GM12892 (cell line): ENCODE measurements around the gene ASPM.

Source experiments
- POLR2AphosphoS5 ChIP-seq: IDR thresholded peaks from 2 replicates; pipeline ENCODE4 v1.6.1; 2011; ENCODE audit warnings: low read depth, low read length, control low read depth
- TAF1 ChIP-seq: IDR thresholded peaks from 2 replicates; pipeline ENCODE4 v1.6.1; 2011; ENCODE audit warnings: low read depth, mild to moderate bottlenecking, control low read depth, low read length, borderline replicate concordance

DNA sequence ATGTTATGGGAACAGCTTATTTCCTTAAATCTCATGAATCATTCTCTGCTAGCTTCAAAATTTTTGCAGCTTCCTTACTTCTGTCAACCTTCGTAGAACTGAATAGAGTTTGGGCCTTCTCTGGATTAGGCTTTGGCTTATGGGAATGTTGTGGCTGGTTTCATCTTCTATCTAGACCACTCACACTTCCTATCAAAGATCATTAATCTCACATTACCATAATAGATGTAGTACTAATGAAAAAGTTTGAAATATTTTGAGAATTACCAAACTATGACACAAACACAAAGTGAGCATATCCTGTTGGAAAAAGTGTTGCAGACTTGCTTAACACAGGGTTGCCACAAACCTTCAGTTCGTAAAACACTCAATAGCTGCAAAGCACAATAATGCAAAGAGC is 30.3 kb downstream of the ASPM start:
- TF ChIP-seq TAF1 (no peak), POLR2AphosphoS5 (no peak)
